ENCODE data around the gene FAM78A. TPM values are rescaled to one million over a fixed set of nuclear protein-coding genes. Genes with fewer than 3 reads are reported as not detected.

FAM78A gene
- total RNA-seq, 1 experiment from 2014 or later = 3.0 TPM

DNA sequence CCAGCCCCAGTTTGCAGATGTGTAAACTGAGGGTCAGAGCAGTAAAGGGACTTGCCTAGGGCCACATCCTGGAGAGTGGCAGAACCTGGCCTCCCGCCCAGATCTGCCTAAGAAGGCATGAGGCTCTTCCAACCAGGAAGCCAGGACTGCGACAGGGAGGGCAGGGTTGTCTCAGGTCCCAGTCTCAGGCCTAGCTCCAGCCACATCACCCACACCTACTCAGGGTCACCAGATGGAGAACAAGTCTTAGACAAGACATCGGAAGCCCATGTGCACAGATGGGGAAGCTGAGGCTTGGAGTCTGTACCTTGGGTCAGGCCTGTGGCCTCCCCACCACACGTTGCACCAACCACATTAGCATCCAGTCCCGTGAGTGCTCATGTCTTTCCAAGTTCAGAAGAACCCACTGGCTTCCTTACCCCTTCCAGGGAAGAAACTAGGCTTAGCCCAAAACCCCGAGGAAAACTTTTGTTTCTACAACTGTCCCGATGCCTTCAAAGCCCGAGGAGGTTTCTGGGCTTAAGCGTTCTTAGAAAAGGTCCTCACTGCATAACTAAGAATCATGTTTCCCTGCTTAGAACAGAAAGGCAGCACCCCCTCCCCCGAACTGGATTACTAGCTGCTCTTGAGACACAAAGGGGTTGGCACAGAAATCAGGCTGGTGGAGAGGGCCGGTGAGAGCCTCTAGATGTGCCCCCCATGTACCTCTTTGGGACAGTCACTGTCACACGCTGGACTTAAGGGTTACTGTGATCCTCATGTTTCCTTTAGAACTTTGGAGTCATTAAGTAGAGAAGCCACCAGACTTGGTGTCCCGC lies 2.2 kb downstream of the FAM78A start:
- Mint-ChIP-seq H3K36me3 (no peaks in the 10 kb centered on the region; the same call in 1 of the 2 replicates), H3K9me3 (no peaks in the 10 kb centered on the region), H3K4me3 (no peak overlapping the region), H3K27me3 (ENCODE audit: low read depth) (peaks cover 14% of the 10 kb centered on the region), H3K27ac (no peak overlapping the region), H3K4me1 (peaks cover 37% of the 10 kb centered on the region)
- TF ChIP-seq JAZF1 (CRISPR knock-in tag; IDR thresholded peaks at IDR 0.05) = no peak
- TF ChIP-seq, protein P1, sequence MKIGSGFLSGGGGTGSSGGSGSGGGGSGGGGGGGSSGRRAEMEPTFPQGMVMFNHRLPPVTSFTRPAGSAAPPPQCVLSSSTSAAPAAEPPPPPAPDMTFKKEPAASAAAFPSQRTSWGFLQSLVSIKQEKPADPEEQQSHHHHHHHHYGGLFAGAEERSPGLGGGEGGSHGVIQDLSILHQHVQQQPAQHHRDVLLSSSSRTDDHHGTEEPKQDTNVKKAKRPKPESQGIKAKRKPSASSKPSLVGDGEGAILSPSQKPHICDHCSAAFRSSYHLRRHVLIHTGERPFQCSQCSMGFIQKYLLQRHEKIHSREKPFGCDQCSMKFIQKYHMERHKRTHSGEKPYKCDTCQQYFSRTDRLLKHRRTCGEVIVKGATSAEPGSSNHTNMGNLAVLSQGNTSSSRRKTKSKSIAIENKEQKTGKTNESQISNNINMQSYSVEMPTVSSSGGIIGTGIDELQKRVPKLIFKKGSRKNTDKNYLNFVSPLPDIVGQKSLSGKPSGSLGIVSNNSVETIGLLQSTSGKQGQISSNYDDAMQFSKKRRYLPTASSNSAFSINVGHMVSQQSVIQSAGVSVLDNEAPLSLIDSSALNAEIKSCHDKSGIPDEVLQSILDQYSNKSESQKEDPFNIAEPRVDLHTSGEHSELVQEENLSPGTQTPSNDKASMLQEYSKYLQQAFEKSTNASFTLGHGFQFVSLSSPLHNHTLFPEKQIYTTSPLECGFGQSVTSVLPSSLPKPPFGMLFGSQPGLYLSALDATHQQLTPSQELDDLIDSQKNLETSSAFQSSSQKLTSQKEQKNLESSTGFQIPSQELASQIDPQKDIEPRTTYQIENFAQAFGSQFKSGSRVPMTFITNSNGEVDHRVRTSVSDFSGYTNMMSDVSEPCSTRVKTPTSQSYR (CRISPR knock-in tag; IDR thresholded peaks at IDR 0.05) = no peak
- no peak for TF ChIP-seq PRRX2 (CRISPR knock-in tag; IDR thresholded peaks at IDR 0.05)
- no peak for TF ChIP-seq TP53 (CRISPR knock-in tag; IDR thresholded peaks at IDR 0.05)
- no peak for TF ChIP-seq NR3C1 (CRISPR knock-in tag; conservative IDR thresholded peaks at IDR 0.05; ENCODE audit: low read depth)
- TF ChIP-seq, protein P2, sequence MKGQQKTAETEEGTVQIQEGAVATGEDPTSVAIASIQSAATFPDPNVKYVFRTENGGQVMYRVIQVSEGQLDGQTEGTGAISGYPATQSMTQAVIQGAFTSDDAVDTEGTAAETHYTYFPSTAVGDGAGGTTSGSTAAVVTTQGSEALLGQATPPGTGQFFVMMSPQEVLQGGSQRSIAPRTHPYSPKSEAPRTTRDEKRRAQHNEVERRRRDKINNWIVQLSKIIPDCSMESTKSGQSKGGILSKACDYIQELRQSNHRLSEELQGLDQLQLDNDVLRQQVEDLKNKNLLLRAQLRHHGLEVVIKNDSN (CRISPR knock-in tag; IDR thresholded peaks at IDR 0.05) = no peak
- TF ChIP-seq, protein P3, sequence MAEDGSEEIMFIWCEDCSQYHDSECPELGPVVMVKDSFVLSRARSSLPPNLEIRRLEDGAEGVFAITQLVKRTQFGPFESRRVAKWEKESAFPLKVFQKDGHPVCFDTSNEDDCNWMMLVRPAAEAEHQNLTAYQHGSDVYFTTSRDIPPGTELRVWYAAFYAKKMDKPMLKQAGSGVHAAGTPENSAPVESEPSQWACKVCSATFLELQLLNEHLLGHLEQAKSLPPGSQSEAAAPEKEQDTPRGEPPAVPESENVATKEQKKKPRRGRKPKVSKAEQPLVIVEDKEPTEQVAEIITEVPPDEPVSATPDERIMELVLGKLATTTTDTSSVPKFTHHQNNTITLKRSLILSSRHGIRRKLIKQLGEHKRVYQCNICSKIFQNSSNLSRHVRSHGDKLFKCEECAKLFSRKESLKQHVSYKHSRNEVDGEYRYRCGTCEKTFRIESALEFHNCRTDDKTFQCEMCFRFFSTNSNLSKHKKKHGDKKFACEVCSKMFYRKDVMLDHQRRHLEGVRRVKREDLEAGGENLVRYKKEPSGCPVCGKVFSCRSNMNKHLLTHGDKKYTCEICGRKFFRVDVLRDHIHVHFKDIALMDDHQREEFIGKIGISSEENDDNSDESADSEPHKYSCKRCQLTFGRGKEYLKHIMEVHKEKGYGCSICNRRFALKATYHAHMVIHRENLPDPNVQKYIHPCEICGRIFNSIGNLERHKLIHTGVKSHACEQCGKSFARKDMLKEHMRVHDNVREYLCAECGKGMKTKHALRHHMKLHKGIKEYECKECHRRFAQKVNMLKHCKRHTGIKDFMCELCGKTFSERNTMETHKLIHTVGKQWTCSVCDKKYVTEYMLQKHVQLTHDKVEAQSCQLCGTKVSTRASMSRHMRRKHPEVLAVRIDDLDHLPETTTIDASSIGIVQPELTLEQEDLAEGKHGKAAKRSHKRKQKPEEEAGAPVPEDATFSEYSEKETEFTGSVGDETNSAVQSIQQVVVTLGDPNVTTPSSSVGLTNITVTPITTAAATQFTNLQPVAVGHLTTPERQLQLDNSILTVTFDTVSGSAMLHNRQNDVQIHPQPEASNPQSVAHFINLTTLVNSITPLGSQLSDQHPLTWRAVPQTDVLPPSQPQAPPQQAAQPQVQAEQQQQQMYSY (CRISPR knock-in tag; IDR thresholded peaks at IDR 0.05) = no peak
- no peak for TF ChIP-seq SOX15 (CRISPR knock-in tag; IDR thresholded peaks at IDR 0.05)
- no peak for TF ChIP-seq ZNF121 (CRISPR knock-in tag; IDR thresholded peaks at IDR 0.05)
- no peak for TF ChIP-seq TEAD1 (CRISPR knock-in tag; IDR thresholded peaks at IDR 0.05)
- TF ChIP-seq, protein P4, sequence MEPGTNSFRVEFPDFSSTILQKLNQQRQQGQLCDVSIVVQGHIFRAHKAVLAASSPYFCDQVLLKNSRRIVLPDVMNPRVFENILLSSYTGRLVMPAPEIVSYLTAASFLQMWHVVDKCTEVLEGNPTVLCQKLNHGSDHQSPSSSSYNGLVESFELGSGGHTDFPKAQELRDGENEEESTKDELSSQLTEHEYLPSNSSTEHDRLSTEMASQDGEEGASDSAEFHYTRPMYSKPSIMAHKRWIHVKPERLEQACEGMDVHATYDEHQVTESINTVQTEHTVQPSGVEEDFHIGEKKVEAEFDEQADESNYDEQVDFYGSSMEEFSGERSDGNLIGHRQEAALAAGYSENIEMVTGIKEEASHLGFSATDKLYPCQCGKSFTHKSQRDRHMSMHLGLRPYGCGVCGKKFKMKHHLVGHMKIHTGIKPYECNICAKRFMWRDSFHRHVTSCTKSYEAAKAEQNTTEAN (CRISPR knock-in tag; IDR thresholded peaks at IDR 0.05) = no peak
- ATAC-seq (no peak), DNase-seq (ENCODE audit: low spot score) (no peak)
- ChIA-PET POLR2A (no interaction called here), CTCF (interaction anchor here (0.9 to 7.8 kb wide), 4 partner anchors 15 to 62 kb away, joined by 3 to 57 read pairs (median 6); partner anchors contain the start of gene PLPP7)

DNA sequence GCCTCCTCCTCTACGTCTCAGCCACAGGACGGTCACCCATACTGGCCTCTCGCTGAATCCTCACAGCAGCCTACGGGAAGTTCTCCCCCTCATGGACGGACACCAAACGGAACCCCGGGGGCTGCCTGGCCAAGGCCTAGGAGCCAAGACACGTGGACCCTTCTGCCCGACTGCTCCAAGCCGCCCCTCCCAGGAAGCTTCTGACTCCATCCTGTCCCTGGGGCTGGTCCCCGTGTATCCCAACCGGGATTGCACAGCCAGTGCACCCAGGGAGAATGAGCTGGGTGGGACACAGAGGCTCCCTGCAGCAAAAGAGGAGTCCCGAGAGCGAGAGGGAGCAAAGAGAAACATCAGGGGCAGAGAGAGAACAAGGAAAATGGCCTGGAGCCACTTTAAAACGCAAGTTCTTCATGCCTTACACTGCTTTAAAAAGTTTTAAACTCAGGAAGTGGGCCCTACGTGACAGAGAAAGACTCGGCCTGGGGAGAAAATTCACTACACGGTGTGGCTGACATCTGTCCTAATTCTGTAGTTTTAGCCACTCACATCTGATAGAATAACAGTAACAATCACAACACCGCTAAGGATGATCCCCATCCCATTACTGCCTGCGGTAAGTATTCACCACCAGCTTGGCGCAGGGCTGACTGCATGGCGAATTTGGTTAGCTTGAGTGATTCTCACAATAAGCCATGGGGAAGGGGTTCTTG lies 3.0 kb downstream of the FAM78A start:
- H3K4me1 Mint-ChIP-seq = peaks cover 38% of the 10 kb centered on the region
- no peak for ATAC-seq
- H3K36me3 Mint-ChIP-seq = no peaks in the 10 kb centered on the region; the same call in 1 of the 2 replicates
- peaks cover 14% of the 10 kb centered on the region for H3K27me3 Mint-ChIP-seq (ENCODE audit: low read depth)
- DNase-seq (ENCODE audit: low spot score) = no peak
- H3K4me3 Mint-ChIP-seq = no peak overlapping the region
- no peak overlapping the region for H3K27ac Mint-ChIP-seq
- no peaks in the 10 kb centered on the region for H3K9me3 Mint-ChIP-seq
- CTCF ChIA-PET = interaction anchor here (1.0 to 7.8 kb wide), 2 partner anchors 16 to 62 kb away, joined by 3 to 57 read pairs; partner anchors contain the start of gene PLPP7
- POLR2A ChIA-PET = no interaction called here
- TF ChIP-seq MXD4 (CRISPR knock-in tag; IDR thresholded peaks at IDR 0.05; ENCODE audit: borderline replicate concordance) (no peak), MYBL2 (CRISPR knock-in tag; IDR thresholded peaks at IDR 0.05) (no peak), RELA (CRISPR knock-in tag; IDR thresholded peaks at IDR 0.05; ENCODE audit: borderline replicate concordance) (no peak), CBFB (CRISPR knock-in tag; IDR thresholded peaks at IDR 0.05; ENCODE audit: low read depth) (no peak), HMGA2 (CRISPR knock-in tag; IDR thresholded peaks at IDR 0.05) (no peak), NFYB (CRISPR knock-in tag; conservative IDR thresholded peaks at IDR 0.05; ENCODE audit: low read depth) (no peak), SP1 (CRISPR knock-in tag; conservative IDR thresholded peaks at IDR 0.05) (no peak)
- TF ChIP-seq, protein P5, sequence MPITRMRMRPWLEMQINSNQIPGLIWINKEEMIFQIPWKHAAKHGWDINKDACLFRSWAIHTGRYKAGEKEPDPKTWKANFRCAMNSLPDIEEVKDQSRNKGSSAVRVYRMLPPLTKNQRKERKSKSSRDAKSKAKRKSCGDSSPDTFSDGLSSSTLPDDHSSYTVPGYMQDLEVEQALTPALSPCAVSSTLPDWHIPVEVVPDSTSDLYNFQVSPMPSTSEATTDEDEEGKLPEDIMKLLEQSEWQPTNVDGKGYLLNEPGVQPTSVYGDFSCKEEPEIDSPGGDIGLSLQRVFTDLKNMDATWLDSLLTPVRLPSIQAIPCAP (CRISPR knock-in tag; IDR thresholded peaks at IDR 0.05) = no peak
- TF ChIP-seq, protein P6, sequence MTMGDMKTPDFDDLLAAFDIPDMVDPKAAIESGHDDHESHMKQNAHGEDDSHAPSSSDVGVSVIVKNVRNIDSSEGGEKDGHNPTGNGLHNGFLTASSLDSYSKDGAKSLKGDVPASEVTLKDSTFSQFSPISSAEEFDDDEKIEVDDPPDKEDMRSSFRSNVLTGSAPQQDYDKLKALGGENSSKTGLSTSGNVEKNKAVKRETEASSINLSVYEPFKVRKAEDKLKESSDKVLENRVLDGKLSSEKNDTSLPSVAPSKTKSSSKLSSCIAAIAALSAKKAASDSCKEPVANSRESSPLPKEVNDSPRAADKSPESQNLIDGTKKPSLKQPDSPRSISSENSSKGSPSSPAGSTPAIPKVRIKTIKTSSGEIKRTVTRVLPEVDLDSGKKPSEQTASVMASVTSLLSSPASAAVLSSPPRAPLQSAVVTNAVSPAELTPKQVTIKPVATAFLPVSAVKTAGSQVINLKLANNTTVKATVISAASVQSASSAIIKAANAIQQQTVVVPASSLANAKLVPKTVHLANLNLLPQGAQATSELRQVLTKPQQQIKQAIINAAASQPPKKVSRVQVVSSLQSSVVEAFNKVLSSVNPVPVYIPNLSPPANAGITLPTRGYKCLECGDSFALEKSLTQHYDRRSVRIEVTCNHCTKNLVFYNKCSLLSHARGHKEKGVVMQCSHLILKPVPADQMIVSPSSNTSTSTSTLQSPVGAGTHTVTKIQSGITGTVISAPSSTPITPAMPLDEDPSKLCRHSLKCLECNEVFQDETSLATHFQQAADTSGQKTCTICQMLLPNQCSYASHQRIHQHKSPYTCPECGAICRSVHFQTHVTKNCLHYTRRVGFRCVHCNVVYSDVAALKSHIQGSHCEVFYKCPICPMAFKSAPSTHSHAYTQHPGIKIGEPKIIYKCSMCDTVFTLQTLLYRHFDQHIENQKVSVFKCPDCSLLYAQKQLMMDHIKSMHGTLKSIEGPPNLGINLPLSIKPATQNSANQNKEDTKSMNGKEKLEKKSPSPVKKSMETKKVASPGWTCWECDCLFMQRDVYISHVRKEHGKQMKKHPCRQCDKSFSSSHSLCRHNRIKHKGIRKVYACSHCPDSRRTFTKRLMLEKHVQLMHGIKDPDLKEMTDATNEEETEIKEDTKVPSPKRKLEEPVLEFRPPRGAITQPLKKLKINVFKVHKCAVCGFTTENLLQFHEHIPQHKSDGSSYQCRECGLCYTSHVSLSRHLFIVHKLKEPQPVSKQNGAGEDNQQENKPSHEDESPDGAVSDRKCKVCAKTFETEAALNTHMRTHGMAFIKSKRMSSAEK (CRISPR knock-in tag; IDR thresholded peaks at IDR 0.05; ENCODE audit: borderline replicate concordance) = no peak
